ENCODE results near the gene CACNA2D2.

Gene CACNA2D2

GRCh38 chr3:50317300-50317699 lies 186.1 kb downstream of the CACNA2D2 start:
- TF ChIP-seq CTCF (IDR thresholded peaks at IDR 0.05; ENCODE audit: borderline replicate concordance, control extremely low read depth, extremely low read depth, insufficient read depth, missing control alignments) = no peak
- in situ Hi-C loops (cut with MboI; ENCODE audit: low sequenced_read_pairs, unreplicated experiment) = no loop called here
- DNase-seq (ENCODE audit: low spot score) = no peak

DNA sequence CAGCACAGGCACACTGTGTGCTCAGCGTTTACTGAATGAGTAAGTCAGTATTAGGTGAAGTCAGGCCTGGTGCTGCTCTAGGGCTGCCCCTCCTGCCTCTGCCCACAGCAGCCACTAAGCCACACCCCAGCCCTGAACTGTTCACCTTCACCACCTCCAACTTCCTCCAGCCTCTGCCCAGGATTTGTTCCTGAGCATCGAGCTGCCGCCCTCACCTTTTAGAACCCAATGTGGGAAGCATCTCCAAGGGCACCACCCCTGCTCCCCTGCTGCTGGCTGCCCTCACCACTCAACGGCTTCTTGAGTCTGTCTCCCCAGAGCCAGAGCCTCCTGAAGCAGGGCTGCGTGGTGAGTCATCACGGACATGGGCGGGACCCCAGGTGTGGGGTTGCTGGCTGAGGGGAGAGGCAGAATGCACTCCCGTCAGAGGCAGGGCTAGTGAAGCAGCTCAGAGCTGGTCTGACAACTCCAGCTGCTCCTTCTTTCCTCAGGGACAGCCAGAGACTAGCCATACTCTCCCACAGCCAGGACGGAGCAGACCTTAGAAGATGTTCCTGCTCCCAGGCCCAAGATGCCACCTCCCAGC lies 186.7 kb downstream of the CACNA2D2 start:
- no peak for TF ChIP-seq CTCF (IDR thresholded peaks at IDR 0.05; ENCODE audit: borderline replicate concordance, control extremely low read depth, extremely low read depth, insufficient read depth, missing control alignments)
- DNase-seq (ENCODE audit: low spot score) = no peak
- in situ Hi-C loops (cut with MboI; ENCODE audit: low sequenced_read_pairs, unreplicated experiment) = no loop called here

- DNase-seq (ENCODE audit: low spot score) = no peak
- in situ Hi-C loops (cut with MboI; ENCODE audit: low sequenced_read_pairs, unreplicated experiment) = no loop called here
- TF ChIP-seq CTCF (IDR thresholded peaks at IDR 0.05; ENCODE audit: borderline replicate concordance, control extremely low read depth, extremely low read depth, insufficient read depth, missing control alignments) = no peak
Measured at GRCh38 chr3:50314816-50315215, 188.6 kb downstream of the CACNA2D2 start.

DNA sequence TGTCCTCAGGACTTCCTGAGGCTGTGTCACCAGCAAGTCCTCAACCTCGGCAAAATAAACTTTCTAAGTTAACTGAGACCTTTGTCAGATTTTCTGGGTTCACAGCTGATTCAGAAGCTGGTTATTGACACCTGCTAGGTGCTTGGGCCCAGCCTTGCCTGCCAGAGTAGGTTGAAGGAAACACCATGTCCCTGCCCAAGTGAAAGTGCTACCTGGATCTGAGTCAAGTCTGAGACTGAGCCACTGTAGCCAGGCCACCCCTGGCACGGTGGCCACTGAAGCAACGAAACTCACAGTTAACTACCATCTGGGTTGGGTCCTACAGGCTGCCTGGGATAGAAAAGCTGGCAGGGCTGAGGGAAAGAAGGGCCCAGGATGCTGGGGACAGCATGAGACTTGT lies 189.1 kb downstream of the CACNA2D2 start:
- DNase-seq (ENCODE audit: low spot score) = no peak
- TF ChIP-seq CTCF (IDR thresholded peaks at IDR 0.05; ENCODE audit: borderline replicate concordance, control extremely low read depth, extremely low read depth, insufficient read depth, missing control alignments) = no peak
- in situ Hi-C loops (cut with MboI; ENCODE audit: low sequenced_read_pairs, unreplicated experiment) = no loop called here
